Measurements from ENCODE around the gene TMEM101. TPM values are rescaled to one million over a fixed set of nuclear protein-coding genes. Genes with fewer than 3 reads are reported as not detected.

Gene TMEM101
- total and polyA plus RNA-seq, 2 of the 13 experiments (the other 11 are each of a cell fraction or from before 2014, with no cell fraction given), result 72.0 to 100 TPM

DNA sequence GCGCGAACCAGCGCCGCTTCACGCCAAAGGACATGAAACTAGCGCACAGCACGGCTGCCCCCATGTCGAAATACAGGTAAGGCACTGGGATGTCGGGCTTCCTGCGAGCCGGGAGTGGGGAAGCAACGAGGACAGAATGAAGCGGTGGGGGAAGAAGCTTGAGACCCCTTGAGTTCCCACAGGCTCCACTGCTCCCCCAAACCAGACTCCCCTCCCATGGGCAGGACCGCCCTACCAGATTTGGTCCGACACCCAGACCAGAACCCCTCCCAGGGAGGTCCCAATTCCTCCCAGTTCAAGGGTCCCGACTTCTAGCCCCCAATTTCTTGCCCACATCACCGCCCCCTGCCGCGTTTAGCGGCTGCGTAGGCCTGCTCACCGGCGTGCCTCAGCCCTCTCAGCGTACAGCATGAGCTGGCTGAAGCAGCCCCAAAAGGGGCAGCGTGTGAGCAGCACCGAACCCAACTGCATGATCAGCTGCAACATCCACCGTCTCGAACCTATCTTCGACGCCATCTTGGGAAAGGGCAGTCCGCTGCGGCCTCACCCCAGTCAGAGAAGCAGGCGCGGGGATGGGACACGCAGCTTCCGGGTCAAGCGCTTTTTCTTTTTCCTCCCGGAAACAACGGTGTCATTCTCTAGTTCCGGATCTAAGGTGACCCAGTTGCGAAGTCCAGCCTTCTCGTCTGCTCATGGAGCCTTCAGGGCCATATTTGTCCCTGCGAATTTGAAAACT is at the start of gene TMEM101 (continued):
- TF ChIP-seq ZKSCAN5 (CRISPR knock-in tag; IDR thresholded peaks at IDR 0.05) (0 out of 2 replicates have a peak, but pooled peaks have one; percentile 42), ZNF709 (CRISPR knock-in tag; IDR thresholded peaks at IDR 0.05) (peak; percentile 15; the same call in 1 of the 2 replicates), SMC3 (IDR thresholded peaks at IDR 0.05; ENCODE audit: low read length) (no peak), FIP1L1 (IDR thresholded peaks at IDR 0.05; ENCODE audit: borderline replicate concordance, insufficient read depth, low read depth, low read length) (no peak; the same call in 1 of the 2 replicates), RXRA (CRISPR knock-in tag; IDR thresholded peaks at IDR 0.05) (peak; percentile 80), SRSF1 (optimal IDR thresholded peaks at IDR 0.05; ENCODE audit: low read depth, low read length) (no peak), ARNTL (CRISPR knock-in tag; IDR thresholded peaks at IDR 0.05) (peak; percentile 84), KDM1A (CRISPR knock-in tag; IDR thresholded peaks at IDR 0.05) (no peak), SIN3A (IDR thresholded peaks at IDR 0.05; ENCODE audit: borderline replicate concordance, low read depth, low read length) (peak; percentile 86; the same call in 1 of the 2 replicates), ZNF777 (CRISPR knock-in tag; IDR thresholded peaks at IDR 0.05) (peak; percentile 25; the same call in 1 of the 2 replicates), REL (CRISPR knock-in tag; conservative IDR thresholded peaks at IDR 0.05) (peak; percentile 60; the same call in 1 of the 2 replicates), PITX1 (CRISPR knock-in tag; IDR thresholded peaks at IDR 0.05) (peak; percentile 91), ZNF83 (CRISPR knock-in tag; IDR thresholded peaks at IDR 0.05; ENCODE audit: borderline replicate concordance) (peak; percentile 70; the same call in 1 of the 2 replicates)
- TF ChIP-seq, protein P1, sequence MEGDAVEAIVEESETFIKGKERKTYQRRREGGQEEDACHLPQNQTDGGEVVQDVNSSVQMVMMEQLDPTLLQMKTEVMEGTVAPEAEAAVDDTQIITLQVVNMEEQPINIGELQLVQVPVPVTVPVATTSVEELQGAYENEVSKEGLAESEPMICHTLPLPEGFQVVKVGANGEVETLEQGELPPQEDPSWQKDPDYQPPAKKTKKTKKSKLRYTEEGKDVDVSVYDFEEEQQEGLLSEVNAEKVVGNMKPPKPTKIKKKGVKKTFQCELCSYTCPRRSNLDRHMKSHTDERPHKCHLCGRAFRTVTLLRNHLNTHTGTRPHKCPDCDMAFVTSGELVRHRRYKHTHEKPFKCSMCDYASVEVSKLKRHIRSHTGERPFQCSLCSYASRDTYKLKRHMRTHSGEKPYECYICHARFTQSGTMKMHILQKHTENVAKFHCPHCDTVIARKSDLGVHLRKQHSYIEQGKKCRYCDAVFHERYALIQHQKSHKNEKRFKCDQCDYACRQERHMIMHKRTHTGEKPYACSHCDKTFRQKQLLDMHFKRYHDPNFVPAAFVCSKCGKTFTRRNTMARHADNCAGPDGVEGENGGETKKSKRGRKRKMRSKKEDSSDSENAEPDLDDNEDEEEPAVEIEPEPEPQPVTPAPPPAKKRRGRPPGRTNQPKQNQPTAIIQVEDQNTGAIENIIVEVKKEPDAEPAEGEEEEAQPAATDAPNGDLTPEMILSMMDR (CRISPR knock-in tag; IDR thresholded peaks at IDR 0.05), result peak; percentile 50
- TF ChIP-seq, protein P2, sequence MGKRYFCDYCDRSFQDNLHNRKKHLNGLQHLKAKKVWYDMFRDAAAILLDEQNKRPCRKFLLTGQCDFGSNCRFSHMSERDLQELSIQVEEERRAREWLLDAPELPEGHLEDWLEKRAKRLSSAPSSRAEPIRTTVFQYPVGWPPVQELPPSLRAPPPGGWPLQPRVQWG (CRISPR knock-in tag; IDR thresholded peaks at IDR 0.05; ENCODE audit: borderline replicate concordance, low read depth), result no peak
- TF ChIP-seq, protein P3, sequence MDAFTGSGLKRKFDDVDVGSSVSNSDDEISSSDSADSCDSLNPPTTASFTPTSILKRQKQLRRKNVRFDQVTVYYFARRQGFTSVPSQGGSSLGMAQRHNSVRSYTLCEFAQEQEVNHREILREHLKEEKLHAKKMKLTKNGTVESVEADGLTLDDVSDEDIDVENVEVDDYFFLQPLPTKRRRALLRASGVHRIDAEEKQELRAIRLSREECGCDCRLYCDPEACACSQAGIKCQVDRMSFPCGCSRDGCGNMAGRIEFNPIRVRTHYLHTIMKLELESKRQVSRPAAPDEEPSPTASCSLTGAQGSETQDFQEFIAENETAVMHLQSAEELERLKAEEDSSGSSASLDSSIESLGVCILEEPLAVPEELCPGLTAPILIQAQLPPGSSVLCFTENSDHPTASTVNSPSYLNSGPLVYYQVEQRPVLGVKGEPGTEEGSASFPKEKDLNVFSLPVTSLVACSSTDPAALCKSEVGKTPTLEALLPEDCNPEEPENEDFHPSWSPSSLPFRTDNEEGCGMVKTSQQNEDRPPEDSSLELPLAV (CRISPR knock-in tag; conservative IDR thresholded peaks at IDR 0.05; ENCODE audit: low read depth), result no peak
- TF ChIP-seq, protein P4, sequence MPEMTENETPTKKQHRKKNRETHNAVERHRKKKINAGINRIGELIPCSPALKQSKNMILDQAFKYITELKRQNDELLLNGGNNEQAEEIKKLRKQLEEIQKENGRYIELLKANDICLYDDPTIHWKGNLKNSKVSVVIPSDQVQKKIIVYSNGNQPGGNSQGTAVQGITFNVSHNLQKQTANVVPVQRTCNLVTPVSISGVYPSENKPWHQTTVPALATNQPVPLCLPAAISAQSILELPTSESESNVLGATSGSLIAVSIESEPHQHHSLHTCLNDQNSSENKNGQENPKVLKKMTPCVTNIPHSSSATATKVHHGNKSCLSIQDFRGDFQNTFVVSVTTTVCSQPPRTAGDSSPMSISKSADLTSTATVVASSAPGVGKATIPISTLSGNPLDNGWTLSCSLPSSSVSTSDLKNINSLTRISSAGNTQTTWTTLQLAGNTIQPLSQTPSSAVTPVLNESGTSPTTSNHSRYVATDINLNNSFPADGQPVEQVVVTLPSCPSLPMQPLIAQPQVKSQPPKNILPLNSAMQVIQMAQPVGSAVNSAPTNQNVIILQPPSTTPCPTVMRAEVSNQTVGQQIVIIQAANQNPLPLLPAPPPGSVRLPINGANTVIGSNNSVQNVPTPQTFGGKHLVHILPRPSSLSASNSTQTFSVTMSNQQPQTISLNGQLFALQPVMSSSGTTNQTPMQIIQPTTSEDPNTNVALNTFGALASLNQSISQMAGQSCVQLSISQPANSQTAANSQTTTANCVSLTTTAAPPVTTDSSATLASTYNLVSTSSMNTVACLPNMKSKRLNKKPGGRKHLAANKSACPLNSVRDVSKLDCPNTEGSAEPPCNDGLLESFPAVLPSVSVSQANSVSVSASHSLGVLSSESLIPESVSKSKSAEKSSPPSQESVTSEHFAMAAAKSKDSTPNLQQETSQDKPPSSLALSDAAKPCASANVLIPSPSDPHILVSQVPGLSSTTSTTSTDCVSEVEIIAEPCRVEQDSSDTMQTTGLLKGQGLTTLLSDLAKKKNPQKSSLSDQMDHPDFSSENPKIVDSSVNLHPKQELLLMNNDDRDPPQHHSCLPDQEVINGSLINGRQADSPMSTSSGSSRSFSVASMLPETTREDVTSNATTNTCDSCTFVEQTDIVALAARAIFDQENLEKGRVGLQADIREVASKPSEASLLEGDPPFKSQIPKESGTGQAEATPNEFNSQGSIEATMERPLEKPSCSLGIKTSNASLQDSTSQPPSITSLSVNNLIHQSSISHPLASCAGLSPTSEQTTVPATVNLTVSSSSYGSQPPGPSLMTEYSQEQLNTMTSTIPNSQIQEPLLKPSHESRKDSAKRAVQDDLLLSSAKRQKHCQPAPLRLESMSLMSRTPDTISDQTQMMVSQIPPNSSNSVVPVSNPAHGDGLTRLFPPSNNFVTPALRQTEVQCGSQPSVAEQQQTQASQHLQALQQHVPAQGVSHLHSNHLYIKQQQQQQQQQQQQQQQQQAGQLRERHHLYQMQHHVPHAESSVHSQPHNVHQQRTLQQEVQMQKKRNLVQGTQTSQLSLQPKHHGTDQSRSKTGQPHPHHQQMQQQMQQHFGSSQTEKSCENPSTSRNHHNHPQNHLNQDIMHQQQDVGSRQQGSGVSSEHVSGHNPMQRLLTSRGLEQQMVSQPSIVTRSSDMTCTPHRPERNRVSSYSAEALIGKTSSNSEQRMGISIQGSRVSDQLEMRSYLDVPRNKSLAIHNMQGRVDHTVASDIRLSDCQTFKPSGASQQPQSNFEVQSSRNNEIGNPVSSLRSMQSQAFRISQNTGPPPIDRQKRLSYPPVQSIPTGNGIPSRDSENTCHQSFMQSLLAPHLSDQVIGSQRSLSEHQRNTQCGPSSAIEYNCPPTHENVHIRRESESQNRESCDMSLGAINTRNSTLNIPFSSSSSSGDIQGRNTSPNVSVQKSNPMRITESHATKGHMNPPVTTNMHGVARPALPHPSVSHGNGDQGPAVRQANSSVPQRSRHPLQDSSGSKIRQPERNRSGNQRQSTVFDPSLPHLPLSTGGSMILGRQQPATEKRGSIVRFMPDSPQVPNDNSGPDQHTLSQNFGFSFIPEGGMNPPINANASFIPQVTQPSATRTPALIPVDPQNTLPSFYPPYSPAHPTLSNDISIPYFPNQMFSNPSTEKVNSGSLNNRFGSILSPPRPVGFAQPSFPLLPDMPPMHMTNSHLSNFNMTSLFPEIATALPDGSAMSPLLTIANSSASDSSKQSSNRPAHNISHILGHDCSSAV (CRISPR knock-in tag; IDR thresholded peaks at IDR 0.05; ENCODE audit: borderline replicate concordance), result 0 out of 2 replicates have a peak, but pooled peaks have one; percentile 81

All from HepG2 (cell line).